ENCODE measurements around the gene PLA2G3. TPM values are rescaled to one million over a fixed set of nuclear protein-coding genes. Genes with fewer than 3 reads are reported as not detected.

The PLA2G3 gene
- total and polyA plus RNA-seq, 2 experiments from 2014 or later, result 18.0 to 34.5 TPM

DNA sequence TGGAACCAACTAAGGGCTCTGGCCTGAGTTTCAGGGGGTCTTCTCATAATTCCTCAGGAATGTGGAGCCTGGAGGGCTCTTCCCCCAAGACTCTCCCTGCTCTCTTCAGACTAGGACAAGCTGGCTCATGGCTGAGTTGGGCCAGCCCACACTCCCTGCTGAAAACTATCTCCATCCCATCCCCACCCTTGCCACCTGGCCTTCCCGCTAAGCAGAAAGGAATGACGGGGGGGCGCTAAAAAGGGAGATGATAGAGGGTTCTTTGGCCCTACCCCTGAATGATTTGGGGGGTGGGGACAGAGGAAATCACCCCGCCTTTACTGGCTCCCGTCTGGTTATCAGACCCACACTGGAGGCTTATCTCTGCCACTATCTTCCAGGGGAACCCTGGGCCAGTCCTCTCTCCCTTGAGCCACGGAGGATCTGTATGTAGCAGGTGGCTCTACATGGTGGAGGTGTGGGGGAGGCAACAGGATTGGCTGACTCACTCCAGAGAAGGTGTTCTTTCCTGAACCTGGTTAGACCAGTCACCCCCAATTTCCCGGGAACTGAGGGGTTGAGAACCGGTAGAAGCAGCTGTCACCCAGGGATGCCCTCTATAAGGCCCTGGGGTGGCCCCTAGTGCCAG lies 53.5 kb downstream of the PLA2G3 start:
- Mint-ChIP-seq H3K4me1 (peaks cover 28% of the 10 kb centered on the region), H3K36me3 (ENCODE audit: low read depth) (no peaks in the 10 kb centered on the region; the same call in 2 of the 3 replicates), H3K27me3 (ENCODE audit: insufficient read depth, low read depth, poor library complexity) (peaks cover 25% of the 10 kb centered on the region), H3K27ac (no peak overlapping the region), H3K4me3 (no peak overlapping the region; the same call in 2 of the 3 replicates), H3K9me3 (no peaks in the 10 kb centered on the region)
- ATAC-seq, result no peak
- no peak overlapping the region for H3K27ac ChIP-seq (ENCODE audit: low read depth)
- H3K4me1 ChIP-seq (ENCODE audit: insufficient read depth), result peaks cover 16% of the 10 kb centered on the region
- no peak overlapping the region for H3K4me2 ChIP-seq
- H3F3A ChIP-seq (replicated peaks; ENCODE audit: low read depth), result peaks cover 3% of the 10 kb centered on the region; the same call in 1 of the 2 replicates
- no peaks in the 10 kb centered on the region for H3K9me2 ChIP-seq (ENCODE audit: insufficient read depth)
- H3K79me2 ChIP-seq (replicated peaks; ENCODE audit: insufficient read depth), result peaks cover 12% of the 10 kb centered on the region
- H3K27me3 ChIP-seq (ENCODE audit: insufficient read depth), result peaks cover 6% of the 10 kb centered on the region
- H4K20me1 ChIP-seq (replicated peaks; ENCODE audit: insufficient read depth), result peaks cover 1% of the 10 kb centered on the region; the same call in 1 of the 2 replicates
- no peaks in the 10 kb centered on the region for H3K36me3 ChIP-seq (ENCODE audit: insufficient read depth)
- DNase-seq (ENCODE audit: low spot score), result no peak
- H2AFZ ChIP-seq, result no peak overlapping the region
- H3K4me3 ChIP-seq, result no peak overlapping the region
- TF ChIP-seq POLR2AphosphoS5 (IDR thresholded peaks at IDR 0.05; ENCODE audit: low read depth) (no peak), CREB1 (CRISPR knock-in tag; IDR thresholded peaks at IDR 0.05; ENCODE audit: low read depth) (no peak)

DNA sequence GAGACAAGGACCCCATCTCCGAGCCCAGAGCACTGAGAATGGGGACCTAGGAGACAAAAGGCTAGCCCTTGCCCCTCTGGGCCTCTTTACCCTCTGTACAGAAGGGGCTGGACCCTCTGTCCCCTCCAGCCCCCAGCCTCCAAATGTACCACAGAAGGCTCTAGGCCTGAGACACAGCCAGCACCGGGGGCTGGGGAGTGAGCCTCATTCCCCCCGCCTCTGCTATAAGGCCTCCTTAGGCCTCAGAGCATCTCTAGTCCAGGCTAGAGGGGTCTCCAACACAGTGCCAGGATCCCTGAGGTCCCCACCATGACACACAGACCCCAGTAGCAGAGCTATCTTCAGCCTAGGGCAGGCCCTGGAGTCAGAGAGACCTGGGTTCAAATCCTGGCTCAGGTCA lies 54.4 kb downstream of the PLA2G3 start:
- H3K9me3 Mint-ChIP-seq, result no peaks in the 10 kb centered on the region
- 0 out of 2 replicates have a peak overlapping the region, but pooled peaks have one; percentile 32 for H2AFZ ChIP-seq
- peaks cover 9% of the 10 kb centered on the region for H3K27me3 ChIP-seq (ENCODE audit: insufficient read depth)
- peaks cover 29% of the 10 kb centered on the region for H3K27me3 Mint-ChIP-seq (ENCODE audit: insufficient read depth, low read depth, poor library complexity)
- ATAC-seq (no peak), DNase-seq (ENCODE audit: low spot score) (no peak)
- H3K4me3 Mint-ChIP-seq, result peak overlapping the region; percentile 77; the same call in 2 of the 3 replicates
- no peaks in the 10 kb centered on the region for H3K9me2 ChIP-seq (ENCODE audit: insufficient read depth)
- H3K79me2 ChIP-seq (replicated peaks; ENCODE audit: insufficient read depth), result peaks cover 12% of the 10 kb centered on the region
- no peak for TF ChIP-seq ETS1 (IDR thresholded peaks at IDR 0.05)
- no peak for TF ChIP-seq CREB1 (CRISPR knock-in tag; IDR thresholded peaks at IDR 0.05; ENCODE audit: low read depth)
- TF ChIP-seq NANOG (IDR thresholded peaks at IDR 0.05; ENCODE audit: borderline replicate concordance), result no peak
- no peak for TF ChIP-seq EZH2phosphoT487 (IDR thresholded peaks at IDR 0.05; ENCODE audit: unreplicated experiment)
- TF ChIP-seq STAT1 (IDR thresholded peaks at IDR 0.05; ENCODE audit: unreplicated experiment), result no peak
- H3K4me3 ChIP-seq, result no peak overlapping the region; the same call in 1 of the 2 replicates
- no peak overlapping the region for H3K27ac ChIP-seq (ENCODE audit: low read depth)
- no peaks in the 10 kb centered on the region for H3K36me3 ChIP-seq (ENCODE audit: insufficient read depth)
- no peaks in the 10 kb centered on the region; the same call in 2 of the 3 replicates for H3K36me3 Mint-ChIP-seq (ENCODE audit: low read depth)
- H3F3A ChIP-seq (replicated peaks; ENCODE audit: low read depth), result peaks cover 7% of the 10 kb centered on the region; the same call in 1 of the 2 replicates
- H3K4me1 ChIP-seq (ENCODE audit: insufficient read depth), result peaks cover 21% of the 10 kb centered on the region
- peaks cover 4% of the 10 kb centered on the region; the same call in 1 of the 2 replicates for H4K20me1 ChIP-seq (replicated peaks; ENCODE audit: insufficient read depth)
- H3K4me2 ChIP-seq, result peak overlapping the region; percentile 100
- H3K4me1 Mint-ChIP-seq, result peaks cover 32% of the 10 kb centered on the region
- H3K27ac Mint-ChIP-seq, result no peak overlapping the region

DNA sequence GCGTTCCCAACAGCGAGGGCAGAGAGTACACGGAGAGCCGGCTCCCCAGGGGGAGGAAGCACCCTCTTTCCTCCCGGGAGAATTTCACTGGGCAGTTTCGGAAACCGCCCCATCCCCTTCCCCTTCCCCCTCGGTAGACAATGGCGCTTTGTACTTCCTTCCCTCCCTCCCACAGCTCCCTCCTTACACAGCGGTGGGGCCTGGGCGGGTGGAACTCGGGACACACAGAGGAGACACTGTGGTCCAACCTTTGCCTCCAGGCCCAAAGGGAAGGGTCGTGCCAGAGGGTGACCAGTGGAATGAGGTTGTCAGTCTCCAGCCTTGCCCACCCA lies 54.8 kb downstream of the PLA2G3 start:
- Histone ChIP-seq H3K27me3 (ENCODE audit: insufficient read depth) (peaks cover 9% of the 10 kb centered on the region), H3K4me3 (peak overlapping the region; percentile 96), H3F3A (replicated peaks; ENCODE audit: low read depth) (peaks cover 7% of the 10 kb centered on the region; the same call in 1 of the 2 replicates), H3K9me2 (ENCODE audit: insufficient read depth) (no peaks in the 10 kb centered on the region), H3K27ac (ENCODE audit: low read depth) (peak overlapping the region; percentile 94), H3K79me2 (replicated peaks; ENCODE audit: insufficient read depth) (peaks cover 12% of the 10 kb centered on the region), H3K4me2 (peak overlapping the region; percentile 100), H4K20me1 (replicated peaks; ENCODE audit: insufficient read depth) (peaks cover 4% of the 10 kb centered on the region; the same call in 1 of the 2 replicates), H3K4me1 (ENCODE audit: insufficient read depth) (peaks cover 21% of the 10 kb centered on the region), H2AFZ (0 out of 2 replicates have a peak overlapping the region, but pooled peaks have one; percentile 32), H3K36me3 (ENCODE audit: insufficient read depth) (no peaks in the 10 kb centered on the region)
- Mint-ChIP-seq H3K36me3 (ENCODE audit: low read depth) (no peaks in the 10 kb centered on the region; the same call in 2 of the 3 replicates), H3K27ac (peak overlapping the region; percentile 56; the same call in 1 of the 2 replicates), H3K27me3 (ENCODE audit: insufficient read depth, low read depth, poor library complexity) (peaks cover 26% of the 10 kb centered on the region), H3K4me3 (peak overlapping the region; percentile 77), H3K9me3 (no peaks in the 10 kb centered on the region), H3K4me1 (peaks cover 34% of the 10 kb centered on the region)
- ATAC-seq, result peak; percentile 5
- TF ChIP-seq, protein P1, sequence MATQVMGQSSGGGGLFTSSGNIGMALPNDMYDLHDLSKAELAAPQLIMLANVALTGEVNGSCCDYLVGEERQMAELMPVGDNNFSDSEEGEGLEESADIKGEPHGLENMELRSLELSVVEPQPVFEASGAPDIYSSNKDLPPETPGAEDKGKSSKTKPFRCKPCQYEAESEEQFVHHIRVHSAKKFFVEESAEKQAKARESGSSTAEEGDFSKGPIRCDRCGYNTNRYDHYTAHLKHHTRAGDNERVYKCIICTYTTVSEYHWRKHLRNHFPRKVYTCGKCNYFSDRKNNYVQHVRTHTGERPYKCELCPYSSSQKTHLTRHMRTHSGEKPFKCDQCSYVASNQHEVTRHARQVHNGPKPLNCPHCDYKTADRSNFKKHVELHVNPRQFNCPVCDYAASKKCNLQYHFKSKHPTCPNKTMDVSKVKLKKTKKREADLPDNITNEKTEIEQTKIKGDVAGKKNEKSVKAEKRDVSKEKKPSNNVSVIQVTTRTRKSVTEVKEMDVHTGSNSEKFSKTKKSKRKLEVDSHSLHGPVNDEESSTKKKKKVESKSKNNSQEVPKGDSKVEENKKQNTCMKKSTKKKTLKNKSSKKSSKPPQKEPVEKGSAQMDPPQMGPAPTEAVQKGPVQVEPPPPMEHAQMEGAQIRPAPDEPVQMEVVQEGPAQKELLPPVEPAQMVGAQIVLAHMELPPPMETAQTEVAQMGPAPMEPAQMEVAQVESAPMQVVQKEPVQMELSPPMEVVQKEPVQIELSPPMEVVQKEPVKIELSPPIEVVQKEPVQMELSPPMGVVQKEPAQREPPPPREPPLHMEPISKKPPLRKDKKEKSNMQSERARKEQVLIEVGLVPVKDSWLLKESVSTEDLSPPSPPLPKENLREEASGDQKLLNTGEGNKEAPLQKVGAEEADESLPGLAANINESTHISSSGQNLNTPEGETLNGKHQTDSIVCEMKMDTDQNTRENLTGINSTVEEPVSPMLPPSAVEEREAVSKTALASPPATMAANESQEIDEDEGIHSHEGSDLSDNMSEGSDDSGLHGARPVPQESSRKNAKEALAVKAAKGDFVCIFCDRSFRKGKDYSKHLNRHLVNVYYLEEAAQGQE (IDR thresholded peaks at IDR 0.05; ENCODE audit: unreplicated experiment), result no peak
- TF ChIP-seq CREB1 (CRISPR knock-in tag; IDR thresholded peaks at IDR 0.05; ENCODE audit: low read depth), result no peak
- TF ChIP-seq, protein P2, sequence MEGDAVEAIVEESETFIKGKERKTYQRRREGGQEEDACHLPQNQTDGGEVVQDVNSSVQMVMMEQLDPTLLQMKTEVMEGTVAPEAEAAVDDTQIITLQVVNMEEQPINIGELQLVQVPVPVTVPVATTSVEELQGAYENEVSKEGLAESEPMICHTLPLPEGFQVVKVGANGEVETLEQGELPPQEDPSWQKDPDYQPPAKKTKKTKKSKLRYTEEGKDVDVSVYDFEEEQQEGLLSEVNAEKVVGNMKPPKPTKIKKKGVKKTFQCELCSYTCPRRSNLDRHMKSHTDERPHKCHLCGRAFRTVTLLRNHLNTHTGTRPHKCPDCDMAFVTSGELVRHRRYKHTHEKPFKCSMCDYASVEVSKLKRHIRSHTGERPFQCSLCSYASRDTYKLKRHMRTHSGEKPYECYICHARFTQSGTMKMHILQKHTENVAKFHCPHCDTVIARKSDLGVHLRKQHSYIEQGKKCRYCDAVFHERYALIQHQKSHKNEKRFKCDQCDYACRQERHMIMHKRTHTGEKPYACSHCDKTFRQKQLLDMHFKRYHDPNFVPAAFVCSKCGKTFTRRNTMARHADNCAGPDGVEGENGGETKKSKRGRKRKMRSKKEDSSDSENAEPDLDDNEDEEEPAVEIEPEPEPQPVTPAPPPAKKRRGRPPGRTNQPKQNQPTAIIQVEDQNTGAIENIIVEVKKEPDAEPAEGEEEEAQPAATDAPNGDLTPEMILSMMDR (conservative IDR thresholded peaks at IDR 0.05; ENCODE audit: low read depth in 2 of 2), result no peak
- TF ChIP-seq EZH2phosphoT487 (IDR thresholded peaks at IDR 0.05; ENCODE audit: unreplicated experiment), result no peak
- no peak for TF ChIP-seq STAT1 (IDR thresholded peaks at IDR 0.05; ENCODE audit: unreplicated experiment)
- no peak for TF ChIP-seq ZNF331 (CRISPR knock-in tag; IDR thresholded peaks at IDR 0.05; ENCODE audit: low read depth)
- DNase-seq (ENCODE audit: low spot score), result peak; percentile 74

Measured in GM23338 (cell line).